GM12874 (cell line): ENCODE measurements around the gene AMER2.

ENCODE experiments used
- CTCF ChIP-seq: IDR thresholded peaks from 2 replicates; pipeline ENCODE4 v1.5.1; 2011; ENCODE audit warnings: low read depth, mild to moderate bottlenecking, control low read depth, low read length, moderate library complexity; ENCODE audit not compliant: insufficient read depth

The AMER2 gene

GRCh38 chr13:25132751-25133390 lies 39.2 kb downstream of the AMER2 start:
- TF ChIP-seq CTCF: no peak

GRCh38 chr13:25131881-25132420 lies 40.1 kb downstream of the AMER2 start:
- no peak for TF ChIP-seq CTCF

GRCh38 chr13:25130944-25131343 lies 41.1 kb downstream of the AMER2 start:
- TF ChIP-seq CTCF: no peak

GRCh38 chr13:25118378-25118905 lies 53.6 kb downstream of the AMER2 start:
- no peak for TF ChIP-seq CTCF

GRCh38 chr13:25117312-25117711 lies 54.8 kb downstream of the AMER2 start:
- TF ChIP-seq CTCF: no peak

- TF ChIP-seq CTCF: no peak
These were observed 56.0 kb downstream of the AMER2 start for GRCh38 chr13:25116044-25116443.

- peak; percentile 84 for TF ChIP-seq CTCF
These were observed 57.9 kb downstream of the AMER2 start for GRCh38 chr13:25114220-25114619.
